A673 (cell line): ENCODE results near the gene ATP8A2. TPM values are rescaled to one million over a fixed set of nuclear protein-coding genes. Genes with fewer than 3 reads are reported as not detected.

Experiments
- BruUV-seq: library from RNA; stranded (reverse); fragments of 400-500 nt; replicated peaks from 2 replicates; lab custom pipeline; 2021; lab: Mats Ljungman, UMichigan
- CTCF ChIA-PET: fragments of 300-600 bp; sonication (Branson Sonifier 250); formaldehyde crosslinking; loops from one replicate; lab custom pipeline; 2022; ENCODE audit warnings: antibody characterized with exemption; lab: Charles Lee
- POLR2A ChIA-PET: fragments of 300-600 bp; sonication (Branson Sonifier 250); formaldehyde crosslinking; loops from one replicate; lab custom pipeline; 2022; ENCODE audit warnings: antibody characterized with exemption; ENCODE audit not compliant: low non-redundant PET; lab: Charles Lee
- DNase-seq: peaks from one replicate; pipeline ENCODE4 v3.0.0-alpha.2; 2015; ENCODE audit warnings: low spot score
- H3K27ac ChIP-seq: fragments of 200-600 bp; sonication (generic); 2 replicates; pipeline ENCODE4 v1.5.1; 2016; ENCODE audit warnings: mixed run types, low read depth, mild to moderate bottlenecking, mixed read lengths, antibody characterized with exemption, low read length; ENCODE audit not compliant: poor library complexity, severe bottlenecking
- H3K27me3 ChIP-seq: fragments of 200-600 bp; sonication (generic); replicated peaks from 2 replicates; pipeline ENCODE4 v1.6.1; 2017; ENCODE audit warnings: mixed run types, low read depth, mild to moderate bottlenecking, mixed read lengths, antibody characterized with exemption, low read length; ENCODE audit not compliant: insufficient read depth, poor library complexity
- H3K36me3 ChIP-seq: fragments of 200-600 bp; sonication (generic); 2 replicates; pipeline ENCODE4 v1.6.1; 2016; ENCODE audit warnings: mixed run types, mild to moderate bottlenecking, mixed read lengths, antibody characterized with exemption, low read length; ENCODE audit not compliant: insufficient read depth, poor library complexity, severe bottlenecking
- H3K4me1 ChIP-seq: fragments of 200-600 bp; sonication (generic); 2 replicates; pipeline ENCODE4 v1.6.1; 2017; ENCODE audit warnings: mixed run types, mild to moderate bottlenecking, mixed read lengths, antibody characterized with exemption, low read length; ENCODE audit not compliant: insufficient read depth, poor library complexity, severe bottlenecking
- H3K4me3 ChIP-seq: fragments of 200-600 bp; sonication (generic); 2 replicates; pipeline ENCODE4 v1.5.1; 2016; ENCODE audit warnings: low read depth, mixed run types, mild to moderate bottlenecking, mixed read lengths, low read length; ENCODE audit not compliant: poor library complexity, severe bottlenecking
- H3K9me3 ChIP-seq: fragments of 200-600 bp; sonication (generic); 2 replicates; pipeline ENCODE4 v1.6.1; 2016; ENCODE audit warnings: mixed run types, low read depth, mild to moderate bottlenecking, mixed read lengths, antibody characterized with exemption, low read length; ENCODE audit not compliant: poor library complexity, severe bottlenecking
- EZH2 ChIP-seq: fragments of 200-600 bp; sonication (generic); IDR thresholded peaks from 2 replicates; pipeline ENCODE4 v1.6.1; 2017; ENCODE audit warnings: borderline replicate concordance, low read depth, mild to moderate bottlenecking, mixed read lengths, antibody characterized with exemption, low read length; ENCODE audit not compliant: poor library complexity, severe bottlenecking
- intact Hi-C: fragments of 100-400 bp; cut with micrococcal nuclease; formaldehyde crosslinking; loops from one replicate; pipeline ENCODE4 v1.10.0; 2022; ENCODE audit not compliant: unreplicated experiment
- total RNA-seq: library from RNA; stranded (reverse); gene quantifications from 2 replicates; pipeline ENCODE4 v1.2.3, GENCODE V29; 2021
- TF ChIP-seq, protein P1 (sequence below): fragments of 300-800, 200-600 bp; sonication (generic); conservative IDR thresholded peaks from 2 replicates; pipeline ENCODE4 v1.5.1; 2017; ENCODE audit warnings: low read depth, mild to moderate bottlenecking, antibody characterized with exemption, low read length, moderate library complexity, mixed read lengths

ATP8A2 gene
- total RNA-seq, 1 experiment from 2014 or later, result 0.92 TPM

DNA sequence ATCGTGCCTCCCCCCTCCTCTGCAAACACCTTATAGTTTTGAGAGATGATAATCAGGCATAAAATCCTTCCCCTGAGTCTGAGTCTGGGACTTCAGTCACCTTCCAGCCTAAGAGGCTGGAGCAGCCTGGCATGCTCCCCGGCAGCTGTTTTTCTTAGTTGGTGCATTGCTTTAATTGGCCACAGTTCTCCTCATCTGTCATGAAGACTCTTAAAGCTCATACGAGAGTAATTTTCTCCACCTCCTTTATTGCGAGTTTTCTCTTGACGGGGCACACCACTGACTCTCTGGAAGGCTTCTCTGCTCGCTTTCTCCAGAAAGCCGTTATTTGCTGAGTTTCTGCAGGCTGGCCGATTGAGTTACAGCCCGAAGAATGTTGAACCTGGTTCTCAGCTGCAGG lies 310.5 kb downstream of the ATP8A2 start:
- no peak for DNase-seq
- CTCF ChIA-PET, result no interaction called here
- Histone ChIP-seq H3K27me3 (no peaks in the 10 kb centered on the region), H3K4me1 (no peaks in the 10 kb centered on the region), H3K27ac (no peak overlapping the region), H3K36me3 (no peaks in the 10 kb centered on the region), H3K9me3 (no peaks in the 10 kb centered on the region), H3K4me3 (no peak overlapping the region)
- POLR2A ChIA-PET, result no interaction called here
- TF ChIP-seq EZH2, result no peak
- TF ChIP-seq, protein P1, sequence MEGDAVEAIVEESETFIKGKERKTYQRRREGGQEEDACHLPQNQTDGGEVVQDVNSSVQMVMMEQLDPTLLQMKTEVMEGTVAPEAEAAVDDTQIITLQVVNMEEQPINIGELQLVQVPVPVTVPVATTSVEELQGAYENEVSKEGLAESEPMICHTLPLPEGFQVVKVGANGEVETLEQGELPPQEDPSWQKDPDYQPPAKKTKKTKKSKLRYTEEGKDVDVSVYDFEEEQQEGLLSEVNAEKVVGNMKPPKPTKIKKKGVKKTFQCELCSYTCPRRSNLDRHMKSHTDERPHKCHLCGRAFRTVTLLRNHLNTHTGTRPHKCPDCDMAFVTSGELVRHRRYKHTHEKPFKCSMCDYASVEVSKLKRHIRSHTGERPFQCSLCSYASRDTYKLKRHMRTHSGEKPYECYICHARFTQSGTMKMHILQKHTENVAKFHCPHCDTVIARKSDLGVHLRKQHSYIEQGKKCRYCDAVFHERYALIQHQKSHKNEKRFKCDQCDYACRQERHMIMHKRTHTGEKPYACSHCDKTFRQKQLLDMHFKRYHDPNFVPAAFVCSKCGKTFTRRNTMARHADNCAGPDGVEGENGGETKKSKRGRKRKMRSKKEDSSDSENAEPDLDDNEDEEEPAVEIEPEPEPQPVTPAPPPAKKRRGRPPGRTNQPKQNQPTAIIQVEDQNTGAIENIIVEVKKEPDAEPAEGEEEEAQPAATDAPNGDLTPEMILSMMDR, result no peak
- no TSS peak for BruUV-seq
- intact Hi-C loops, result no loop called here

DNA sequence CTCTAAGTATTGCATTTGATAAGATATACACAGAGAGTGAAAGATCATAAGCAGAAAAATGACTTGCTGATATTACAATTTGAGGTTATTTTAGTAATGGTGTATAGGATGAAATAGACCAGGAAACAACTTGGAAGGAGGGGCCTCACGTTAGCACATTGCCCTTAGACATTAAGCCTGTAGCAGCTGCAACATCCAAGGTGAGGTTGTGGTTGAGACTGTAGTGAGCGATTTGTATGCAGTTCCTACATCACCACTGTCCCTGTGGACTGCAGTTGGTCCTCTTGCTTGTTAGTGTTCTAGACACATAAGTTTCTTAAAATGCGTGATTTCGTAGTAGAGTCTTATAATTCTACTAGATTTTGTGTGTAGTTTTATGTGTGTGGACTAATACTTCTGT lies 311.3 kb downstream of the ATP8A2 start:
- Histone ChIP-seq H3K36me3 (no peaks in the 10 kb centered on the region), H3K4me3 (no peak overlapping the region), H3K9me3 (no peaks in the 10 kb centered on the region), H3K4me1 (no peaks in the 10 kb centered on the region), H3K27ac (no peak overlapping the region), H3K27me3 (no peaks in the 10 kb centered on the region)
- ChIA-PET CTCF (no interaction called here), POLR2A (no interaction called here)
- TF ChIP-seq, protein P1, result no peak
- TF ChIP-seq EZH2, result no peak
- no TSS peak for BruUV-seq
- intact Hi-C loops, result no loop called here
- no peak for DNase-seq

DNA sequence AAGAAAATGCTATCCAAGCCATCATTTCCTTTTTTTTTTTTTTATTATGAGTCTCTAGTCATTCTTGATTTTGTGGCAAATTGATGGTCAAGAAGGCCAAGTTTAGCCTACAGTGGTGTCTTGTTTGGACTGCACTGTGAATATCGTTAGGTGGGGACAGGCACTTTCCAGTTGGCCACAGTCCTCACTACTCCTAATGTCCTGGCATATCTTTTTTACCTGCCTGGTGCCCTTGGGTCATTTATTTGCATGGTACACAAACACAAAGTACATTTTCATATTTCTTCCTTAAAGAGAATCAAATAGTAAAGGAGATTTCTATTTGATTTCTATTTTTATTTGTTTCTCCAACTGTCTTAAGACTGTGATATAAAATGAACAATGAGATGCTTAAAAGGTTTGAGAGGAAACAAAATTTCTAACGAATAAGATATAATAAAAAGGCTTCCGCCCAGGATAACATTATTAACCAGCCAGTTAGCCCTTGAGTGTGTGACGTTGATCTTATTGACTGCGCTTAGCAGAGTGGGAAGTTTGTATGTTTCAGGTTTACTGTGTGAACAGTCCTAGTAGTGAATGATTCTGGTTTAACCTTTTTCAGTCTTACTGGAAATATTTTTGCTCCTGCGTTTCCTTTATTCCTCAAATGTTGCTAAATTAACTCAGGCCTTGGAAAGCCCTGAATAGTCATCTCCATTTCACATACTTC lies 312.0 kb downstream of the ATP8A2 start:
- ChIA-PET CTCF (no interaction called here), POLR2A (no interaction called here)
- no TSS peak for BruUV-seq
- H3K27ac ChIP-seq, result no peak overlapping the region
- intact Hi-C loops, result no loop called here
- H3K4me1 ChIP-seq, result no peaks in the 10 kb centered on the region
- no peaks in the 10 kb centered on the region for H3K36me3 ChIP-seq
- H3K27me3 ChIP-seq, result no peaks in the 10 kb centered on the region
- no peak overlapping the region for H3K4me3 ChIP-seq
- H3K9me3 ChIP-seq, result no peaks in the 10 kb centered on the region
- no peak for DNase-seq
- TF ChIP-seq, protein P1, result no peak
- no peak for TF ChIP-seq EZH2
